Left forelimb (tissue), 1 donor: ENCODE measurements around the gene CHD3.

ENCODE experiments used
- DNase-seq: peaks from one replicate; pipeline ENCODE4 v3.0.0-alpha.2; 2018; ENCODE audit warnings: low spot score

The CHD3 gene

DNA sequence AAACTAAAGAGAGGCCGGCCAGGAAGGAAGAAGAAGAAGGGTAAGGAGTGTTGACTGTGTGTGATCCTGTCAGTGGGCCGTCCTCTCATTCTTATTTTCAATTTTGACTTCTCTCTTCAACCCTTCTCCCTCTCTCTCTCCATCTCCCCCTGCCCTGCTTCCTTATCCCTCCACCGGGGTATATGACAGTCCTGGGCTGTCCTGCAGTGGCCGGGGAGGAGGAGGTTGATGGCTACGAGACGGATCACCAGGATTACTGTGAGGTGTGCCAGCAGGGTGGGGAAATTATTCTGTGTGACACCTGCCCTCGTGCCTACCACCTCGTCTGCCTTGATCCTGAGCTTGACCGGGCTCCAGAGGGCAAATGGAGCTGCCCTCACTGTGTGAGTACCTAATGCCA is 5.6 kb downstream of the CHD3 start:
- DNase-seq, result no peak

DNA sequence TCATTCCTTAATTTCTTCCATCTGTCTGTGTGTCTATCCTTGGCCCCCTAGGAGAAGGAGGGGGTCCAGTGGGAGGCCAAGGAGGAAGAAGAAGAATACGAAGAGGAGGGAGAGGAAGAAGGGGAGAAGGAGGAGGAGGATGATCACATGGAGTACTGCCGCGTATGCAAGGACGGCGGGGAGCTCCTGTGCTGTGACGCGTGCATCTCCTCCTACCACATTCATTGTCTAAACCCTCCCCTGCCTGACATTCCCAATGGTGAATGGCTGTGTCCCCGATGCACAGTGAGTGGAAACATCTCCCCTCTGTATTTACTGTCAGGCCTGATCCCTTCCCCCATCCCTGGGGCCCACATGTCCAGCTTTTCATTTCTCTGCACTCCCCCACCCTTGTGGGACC is 6.3 kb downstream of the CHD3 start:
- no peak for DNase-seq

- DNase-seq, result no peak
Observed at GRCh38 chr17:7897090-7897489, 8.5 kb downstream of the CHD3 start.

DNA sequence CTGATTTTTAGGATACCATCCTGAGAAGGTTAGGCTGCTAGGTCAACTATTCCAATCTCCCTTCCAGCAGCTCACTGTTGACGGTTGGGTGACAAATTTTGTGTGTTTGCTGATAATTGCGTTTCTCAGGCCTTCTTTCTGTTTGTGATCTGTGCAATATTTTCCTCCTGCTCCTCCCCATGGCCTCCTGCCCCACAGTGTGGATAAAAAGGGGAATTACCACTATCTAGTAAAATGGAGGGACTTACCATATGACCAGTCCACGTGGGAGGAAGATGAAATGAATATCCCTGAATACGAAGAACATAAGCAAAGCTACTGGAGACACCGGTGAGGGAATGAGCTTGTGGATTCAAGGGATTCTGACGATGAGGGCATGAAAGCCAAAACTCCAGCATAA is 9.2 kb downstream of the CHD3 start:
- no peak for DNase-seq

- no peak for DNase-seq
Observed at GRCh38 chr17:7903154-7904103, 14.8 kb downstream of the CHD3 start.

DNA sequence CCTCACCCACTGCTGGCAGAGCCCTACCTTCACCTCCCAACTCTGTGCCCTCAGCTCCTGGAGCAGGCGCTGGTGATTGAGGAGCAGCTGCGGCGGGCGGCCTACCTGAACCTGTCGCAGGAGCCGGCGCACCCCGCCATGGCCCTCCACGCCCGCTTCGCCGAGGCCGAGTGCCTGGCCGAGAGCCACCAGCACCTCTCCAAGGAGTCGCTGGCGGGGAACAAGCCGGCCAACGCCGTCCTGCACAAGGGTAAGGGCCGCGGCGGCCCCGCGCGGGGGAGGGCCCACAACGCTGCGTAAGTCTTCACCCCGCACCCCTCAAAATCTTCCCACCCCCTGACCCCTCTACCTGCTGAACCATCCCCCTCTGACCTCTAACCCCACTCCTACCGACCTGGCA is 20.5 kb downstream of the CHD3 start:
- no peak for DNase-seq

DNA sequence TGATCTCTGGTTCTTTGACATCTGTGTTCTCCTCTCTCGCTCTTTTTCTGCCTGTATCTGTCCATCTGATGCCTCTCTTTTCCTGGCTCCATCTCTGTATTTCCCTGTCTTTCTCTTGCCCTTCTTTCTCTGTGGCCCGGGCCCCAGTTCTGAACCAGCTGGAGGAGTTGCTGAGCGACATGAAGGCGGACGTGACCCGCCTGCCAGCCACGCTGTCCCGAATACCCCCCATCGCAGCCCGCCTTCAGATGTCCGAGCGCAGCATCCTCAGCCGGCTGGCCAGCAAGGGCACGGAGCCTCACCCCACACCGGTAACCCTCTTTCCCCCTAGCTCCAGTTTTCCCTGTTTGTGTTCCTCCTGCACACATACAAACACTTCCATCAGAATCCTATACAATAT is 21.7 kb downstream of the CHD3 start:
- DNase-seq, result no peak

GRCh38 chr17:7910711-7911110 is 22.1 kb downstream of the CHD3 start:
- DNase-seq, result no peak

DNA sequence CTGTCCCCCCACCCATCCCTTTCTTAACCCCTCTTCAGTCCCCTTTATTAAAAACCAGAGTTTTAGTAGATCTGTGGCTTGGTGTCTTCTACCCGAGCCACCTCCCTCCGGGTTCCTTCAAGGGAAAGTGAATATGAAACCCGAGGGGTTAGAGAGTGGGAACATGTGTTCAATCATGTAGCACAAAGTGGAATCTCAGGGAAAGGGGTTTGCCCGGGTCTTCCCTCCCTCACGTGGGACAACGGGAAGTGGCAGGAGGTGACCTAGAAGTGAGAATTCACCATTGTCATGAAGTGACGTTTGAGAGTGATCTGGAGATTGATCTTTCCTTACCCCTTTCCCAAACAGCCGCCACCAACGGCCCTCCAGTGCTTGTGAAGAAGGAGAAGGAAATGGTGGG is 22.5 kb downstream of the CHD3 start:
- DNase-seq, result no peak

DNA sequence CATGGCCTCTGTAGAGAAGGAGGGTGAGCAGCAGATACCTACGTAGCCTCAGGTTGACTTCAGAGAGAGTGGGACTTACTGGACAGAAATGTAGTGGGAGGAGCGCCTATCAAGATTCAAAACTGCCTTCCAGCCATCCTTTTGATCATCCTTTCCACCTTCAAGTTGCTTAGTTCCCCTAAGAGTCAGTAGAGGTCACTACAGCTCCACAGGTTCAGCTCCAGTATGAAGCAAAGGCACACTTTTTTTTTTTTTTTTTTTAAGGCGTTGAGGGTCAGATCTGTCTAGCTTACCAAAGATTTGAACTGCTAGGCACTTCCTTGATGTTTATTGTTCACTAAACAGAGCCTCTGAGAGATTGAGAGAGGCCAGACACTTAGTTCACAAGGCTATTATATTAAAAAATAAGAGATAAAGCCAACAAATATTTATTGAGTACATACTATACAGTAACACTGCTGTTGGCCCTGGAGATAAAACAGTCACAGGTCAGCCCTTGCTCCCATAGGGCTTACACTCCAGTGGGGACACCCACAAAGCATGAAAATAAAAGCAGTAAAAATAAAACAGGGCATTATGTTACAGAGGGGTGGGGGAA is 24.4 kb downstream of the CHD3 start:
- DNase-seq, result no peak

- DNase-seq, result no peak
Observed at GRCh38 chr17:7915179-7915610, 26.6 kb downstream of the CHD3 start.

DNA sequence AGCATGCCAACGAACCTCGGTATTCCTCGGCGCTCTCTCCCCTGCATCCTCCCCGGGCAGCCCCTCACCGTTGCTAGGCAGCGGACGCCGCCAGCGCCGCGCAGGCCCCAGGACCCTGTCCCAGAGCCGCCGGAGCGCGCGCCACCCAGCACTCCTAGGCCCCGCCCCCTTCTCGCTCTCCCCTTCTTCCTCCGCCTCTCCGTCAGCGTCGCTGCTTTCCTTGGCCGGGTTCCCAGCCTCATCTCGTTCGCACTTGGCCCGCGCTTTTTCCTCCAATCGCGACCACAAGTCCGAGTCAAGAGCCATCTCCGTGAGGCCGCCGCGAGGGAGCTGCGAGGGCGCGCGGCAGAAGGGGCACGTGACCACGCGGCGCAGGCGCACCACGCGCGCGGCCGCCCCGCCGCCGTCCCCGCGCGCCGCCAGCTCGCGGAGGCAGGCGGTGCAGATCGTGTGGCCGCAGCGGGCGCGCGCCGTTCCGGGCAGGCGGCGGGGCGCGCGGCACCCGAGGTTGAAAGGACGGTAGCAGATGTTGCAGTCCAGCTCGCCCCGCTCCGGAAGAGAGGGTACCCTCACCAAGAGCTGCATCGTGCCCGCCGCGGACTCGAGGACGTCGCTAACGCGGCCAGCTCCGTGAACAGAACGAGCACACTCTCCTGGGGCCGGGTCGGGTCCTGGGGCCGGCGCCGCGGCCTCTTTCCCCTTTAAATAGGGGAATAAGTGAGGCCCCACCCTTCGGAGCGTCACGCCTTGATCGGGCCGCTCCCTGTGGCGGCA is 27.2 kb downstream of the CHD3 start, which contains the start of gene RNF227:
Gene RNF227 (minus strand): TSS at position 679 of the 774 bp plus-strand sequence. CDS start 94 bp downstream, at position 585.
- peak; percentile 97 for DNase-seq

DNA sequence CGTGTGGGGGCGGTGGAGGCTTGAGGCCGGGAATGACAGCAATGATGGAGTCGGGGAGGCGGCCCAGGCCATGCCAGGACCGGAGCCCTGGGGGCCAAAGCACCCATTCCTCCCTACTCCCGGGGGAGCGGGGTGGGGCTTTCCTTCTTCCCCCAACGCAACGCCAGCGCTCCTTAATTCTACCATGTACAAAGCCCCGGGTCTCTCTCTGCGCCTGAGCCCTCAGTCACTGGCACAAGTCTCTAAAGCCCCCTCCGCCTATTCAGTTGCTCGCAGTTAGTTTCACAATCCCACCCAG is 27.7 kb downstream of the CHD3 start:
- no peak for DNase-seq

GRCh38 chr17:7916808-7917207 is 28.2 kb downstream of the CHD3 start:
- no peak for DNase-seq

GRCh38 chr17:7922269-7922844 is 33.8 kb downstream of the CHD3 start:
- no peak for DNase-seq

- peak; percentile 92 for DNase-seq
Observed at GRCh38 chr17:7922845-7923628, 34.4 kb downstream of the CHD3 start.

- DNase-seq, result no peak
Observed at GRCh38 chr17:7927596-7927995, 39.0 kb downstream of the CHD3 start.

GRCh38 chr17:7929158-7930023 is 40.8 kb downstream of the CHD3 start, which contains the start of gene KCNAB3:
KCNAB3 (minus strand) TSS chr17:7929856; CDS start chr17:7929435, 421 bp downstream.
- peak; percentile 83 for DNase-seq

GRCh38 chr17:7930841-7931631 is 42.4 kb downstream of the CHD3 start:
- DNase-seq, result no peak
